Body of pancreas (tissue), 4 donors: Measurements from ENCODE around the gene TINAG.

Source experiments
- CTCF ChIP-seq, 7 experiments: fragments of 450-650 bp in 4 of 7; fragments of 200-600 bp in 3 of 7; sonication (generic) in 3 of 7; IDR thresholded peaks; one replicate each; pipeline ENCODE4 v1.5.1; 2016 to 2019; ENCODE audit warnings: antibody characterized with exemption in 7 of 7
- POLR2A ChIP-seq, 3 donors: fragments of 450-650 bp; IDR thresholded peaks; one replicate each; pipeline ENCODE4 v1.6.1; 2016; ENCODE audit warnings: antibody characterized with exemption in 3 of 3, mild to moderate bottlenecking in 2 of 3

- no peak for TF ChIP-seq CTCF (IDR thresholded peaks at IDR 0.05)
- no peak for TF ChIP-seq POLR2A (IDR thresholded peaks at IDR 0.05)
These were observed 19.4 kb downstream of the TINAG start for GRCh38 chr6:54327631-54328030.
